Islet of Langerhans (tissue), 1 donor: ENCODE data around the gene SURF6.
"Not testable (repeated sequence)": the region's sequence is repeated elsewhere in the genome, so short reads cannot be mapped to it uniquely, and the experiment has no call there.

Experiments
- FAIRE-seq: peaks from one replicate; lab custom pipeline; 2011; peaks lifted over from hg19 to GRCh38; lab: Jason Lieb, UNC

The SURF6 gene

GRCh38 chr9:133284362-133284761, 51.6 kb downstream of the SURF6 start:
- FAIRE-seq = no peak

DNA sequence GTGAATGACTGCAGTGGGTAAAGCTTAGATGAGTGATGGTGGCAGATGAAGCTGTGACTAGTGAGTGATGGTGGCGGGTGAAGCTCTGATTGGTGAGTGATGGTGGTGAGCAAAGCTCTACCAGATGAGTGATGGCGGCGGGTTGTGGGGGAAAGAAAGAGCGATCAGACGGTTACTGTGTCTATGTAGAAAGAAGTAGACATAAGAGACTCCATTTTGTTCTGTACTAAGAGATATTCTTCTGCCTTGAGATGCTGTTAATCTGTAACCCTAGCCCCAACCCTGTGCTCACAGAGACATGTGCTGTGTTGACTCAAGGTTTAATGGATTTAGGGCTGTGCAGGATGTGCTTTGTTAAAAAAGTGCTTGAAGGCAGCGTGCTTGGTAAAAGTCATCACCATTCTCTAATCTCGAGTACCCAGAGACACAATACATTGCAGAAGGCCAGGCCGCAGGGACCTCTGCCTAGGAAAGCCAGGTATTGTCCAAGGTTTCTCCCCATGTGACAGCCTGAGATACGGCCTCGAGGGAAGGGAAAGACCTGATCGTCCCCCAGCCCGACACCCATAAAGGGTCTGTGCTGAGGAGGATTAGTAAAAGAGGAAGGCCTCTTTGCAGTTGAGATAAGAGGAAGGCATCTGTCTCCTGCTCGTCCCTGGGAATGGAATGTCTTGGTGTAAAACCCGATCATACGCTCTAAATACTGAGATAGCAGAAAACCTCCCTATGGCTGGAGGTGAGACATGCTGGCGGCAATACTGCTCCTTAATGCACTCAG, 52.5 kb downstream of the SURF6 start:
- not testable (repeated sequence) for FAIRE-seq

- no peak for FAIRE-seq
Measured at GRCh38 chr9:133282464-133283238, 53.3 kb downstream of the SURF6 start.

- no peak for FAIRE-seq
Measured at GRCh38 chr9:133280392-133280791, 55.6 kb downstream of the SURF6 start.
